GM19452 (cell line): ENCODE results near the gene H1-8.
"Not testable (repeated sequence)": the region's sequence is repeated elsewhere in the genome, so short reads cannot be mapped to it uniquely, and the experiment has no call there.

Experiments used
- ATAC-seq: cut with Tn5 transposase; IDR thresholded peaks from one replicate; pipeline ENCODE4 v1.9.1; 2021; ENCODE audit not compliant: unreplicated experiment

Gene H1-8

DNA sequence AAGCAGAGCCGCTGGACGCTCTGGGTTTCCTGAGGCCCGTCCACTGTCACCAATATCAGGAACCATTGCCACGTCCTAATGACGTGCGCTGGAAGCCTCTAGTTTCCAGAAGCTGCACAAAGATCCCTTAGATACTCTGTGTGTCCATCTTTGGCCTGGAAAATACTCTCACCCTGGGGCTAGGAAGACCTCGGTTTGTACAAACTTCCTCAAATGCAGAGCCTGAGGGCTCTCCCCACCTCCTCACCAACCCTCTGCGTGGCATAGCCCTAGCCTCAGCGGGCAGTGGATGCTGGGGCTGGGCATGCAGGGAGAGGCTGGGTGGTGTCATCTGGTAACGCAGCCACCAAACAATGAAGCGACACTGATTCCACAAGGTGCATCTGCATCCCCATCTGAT, 11.3 kb upstream of the H1-8 start:
- ATAC-seq = no peak

DNA sequence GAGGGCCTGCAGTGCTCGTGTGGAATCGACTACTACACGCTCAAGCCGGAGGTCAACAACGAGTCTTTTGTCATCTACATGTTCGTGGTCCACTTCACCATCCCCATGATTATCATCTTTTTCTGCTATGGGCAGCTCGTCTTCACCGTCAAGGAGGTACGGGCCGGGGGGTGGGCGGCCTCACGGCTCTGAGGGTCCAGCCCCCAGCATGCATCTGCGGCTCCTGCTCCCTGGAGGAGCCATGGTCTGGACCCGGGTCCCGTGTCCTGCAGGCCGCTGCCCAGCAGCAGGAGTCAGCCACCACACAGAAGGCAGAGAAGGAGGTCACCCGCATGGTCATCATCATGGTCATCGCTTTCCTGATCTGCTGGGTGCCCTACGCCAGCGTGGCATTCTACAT, 10.7 kb upstream of the H1-8 start:
- ATAC-seq = no peak

DNA sequence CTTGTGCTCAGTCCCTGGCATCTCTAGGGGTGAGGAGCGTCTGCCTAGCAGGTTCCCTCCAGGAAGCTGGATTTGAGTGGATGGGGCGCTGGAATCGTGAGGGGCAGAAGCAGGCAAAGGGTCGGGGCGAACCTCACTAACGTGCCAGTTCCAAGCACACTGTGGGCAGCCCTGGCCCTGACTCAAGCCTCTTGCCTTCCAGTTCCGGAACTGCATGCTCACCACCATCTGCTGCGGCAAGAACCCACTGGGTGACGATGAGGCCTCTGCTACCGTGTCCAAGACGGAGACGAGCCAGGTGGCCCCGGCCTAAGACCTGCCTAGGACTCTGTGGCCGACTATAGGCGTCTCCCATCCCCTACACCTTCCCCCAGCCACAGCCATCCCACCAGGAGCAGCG, 9.6 kb upstream of the H1-8 start:
- ATAC-seq = no peak

DNA sequence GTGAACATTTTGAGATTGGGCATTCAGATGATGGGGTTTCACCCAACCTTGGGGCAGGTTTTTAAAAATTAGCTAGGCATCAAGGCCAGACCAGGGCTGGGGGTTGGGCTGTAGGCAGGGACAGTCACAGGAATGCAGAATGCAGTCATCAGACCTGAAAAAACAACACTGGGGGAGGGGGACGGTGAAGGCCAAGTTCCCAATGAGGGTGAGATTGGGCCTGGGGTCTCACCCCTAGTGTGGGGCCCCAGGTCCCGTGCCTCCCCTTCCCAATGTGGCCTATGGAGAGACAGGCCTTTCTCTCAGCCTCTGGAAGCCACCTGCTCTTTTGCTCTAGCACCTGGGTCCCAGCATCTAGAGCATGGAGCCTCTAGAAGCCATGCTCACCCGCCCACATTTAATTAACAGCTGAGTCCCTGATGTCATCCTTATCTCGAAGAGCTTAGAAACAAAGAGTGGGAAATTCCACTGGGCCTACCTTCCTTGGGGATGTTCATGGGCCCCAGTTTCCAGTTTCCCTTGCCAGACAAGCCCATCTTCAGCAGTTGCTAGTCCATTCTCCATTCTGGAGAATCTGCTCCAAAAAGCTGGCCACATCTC, 8.4 kb upstream of the H1-8 start:
- no peak for ATAC-seq

DNA sequence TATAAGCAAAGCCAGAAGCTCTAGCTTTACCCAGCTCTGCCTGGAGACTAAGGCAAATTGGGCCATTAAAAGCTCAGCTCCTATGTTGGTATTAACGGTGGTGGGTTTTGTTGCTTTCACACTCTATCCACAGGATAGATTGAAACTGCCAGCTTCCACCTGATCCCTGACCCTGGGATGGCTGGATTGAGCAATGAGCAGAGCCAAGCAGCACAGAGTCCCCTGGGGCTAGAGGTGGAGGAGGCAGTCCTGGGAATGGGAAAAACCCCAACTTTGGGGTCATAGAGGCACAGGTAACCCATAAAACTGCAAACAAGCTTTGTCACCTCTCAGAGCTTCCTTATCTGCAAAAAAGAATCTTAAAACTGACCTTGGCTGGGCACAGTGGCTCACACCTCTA, 7.9 kb upstream of the H1-8 start:
- no peak for ATAC-seq

DNA sequence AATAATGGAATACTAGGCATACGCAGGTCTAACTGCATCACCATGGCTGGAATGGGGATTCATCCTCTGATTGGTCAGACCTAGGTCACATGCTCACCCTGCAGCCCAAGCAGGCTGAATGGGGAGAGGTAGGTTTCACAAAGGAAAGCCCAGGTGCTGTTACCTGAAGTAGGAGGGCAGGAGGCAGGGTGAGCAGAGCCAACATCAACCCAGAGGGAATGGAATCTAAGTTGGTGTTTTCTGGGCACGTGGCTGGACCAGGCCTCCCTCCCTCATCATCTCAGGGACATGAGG, 6.7 kb upstream of the H1-8 start:
- ATAC-seq = no peak

DNA sequence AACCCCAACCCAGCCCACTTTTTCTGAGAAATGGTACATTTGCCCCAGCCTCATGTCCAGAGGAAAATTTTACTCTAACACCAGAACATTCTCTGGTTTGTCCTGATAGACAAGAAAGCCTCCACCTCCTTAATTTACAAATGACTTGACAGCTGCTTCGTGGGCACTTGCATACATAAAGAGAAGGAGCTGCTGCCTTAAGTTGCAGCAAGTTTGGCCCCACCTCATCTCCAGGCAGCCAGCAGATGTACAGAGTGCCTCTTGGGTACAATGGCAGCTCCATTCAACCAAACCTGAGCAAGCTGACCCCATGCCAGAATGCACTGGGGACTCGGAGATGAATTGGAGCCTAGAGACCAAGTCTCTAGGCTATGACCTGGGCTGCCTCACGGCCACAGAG, 6.2 kb upstream of the H1-8 start:
- no peak for ATAC-seq

DNA sequence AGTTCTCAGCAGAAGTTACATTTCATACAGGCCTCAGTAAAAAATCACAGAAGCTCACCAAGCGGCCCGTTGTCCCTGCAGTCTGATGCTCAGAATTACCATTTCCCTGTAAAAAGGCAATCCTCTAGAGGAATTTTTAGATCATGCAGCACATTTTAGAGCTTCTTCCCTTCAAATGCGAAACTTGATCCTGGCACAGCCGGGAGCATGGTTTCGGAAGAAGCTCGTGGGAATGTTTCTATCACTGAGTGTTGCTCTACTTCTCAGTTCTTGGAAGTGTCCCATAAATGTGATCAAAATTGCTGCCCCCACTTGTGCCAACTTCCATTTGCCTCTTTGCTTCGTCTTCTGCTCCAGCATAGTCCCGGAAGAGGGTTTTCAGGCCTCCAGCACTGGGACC, 3.8 kb upstream of the H1-8 start:
- no peak for ATAC-seq

DNA sequence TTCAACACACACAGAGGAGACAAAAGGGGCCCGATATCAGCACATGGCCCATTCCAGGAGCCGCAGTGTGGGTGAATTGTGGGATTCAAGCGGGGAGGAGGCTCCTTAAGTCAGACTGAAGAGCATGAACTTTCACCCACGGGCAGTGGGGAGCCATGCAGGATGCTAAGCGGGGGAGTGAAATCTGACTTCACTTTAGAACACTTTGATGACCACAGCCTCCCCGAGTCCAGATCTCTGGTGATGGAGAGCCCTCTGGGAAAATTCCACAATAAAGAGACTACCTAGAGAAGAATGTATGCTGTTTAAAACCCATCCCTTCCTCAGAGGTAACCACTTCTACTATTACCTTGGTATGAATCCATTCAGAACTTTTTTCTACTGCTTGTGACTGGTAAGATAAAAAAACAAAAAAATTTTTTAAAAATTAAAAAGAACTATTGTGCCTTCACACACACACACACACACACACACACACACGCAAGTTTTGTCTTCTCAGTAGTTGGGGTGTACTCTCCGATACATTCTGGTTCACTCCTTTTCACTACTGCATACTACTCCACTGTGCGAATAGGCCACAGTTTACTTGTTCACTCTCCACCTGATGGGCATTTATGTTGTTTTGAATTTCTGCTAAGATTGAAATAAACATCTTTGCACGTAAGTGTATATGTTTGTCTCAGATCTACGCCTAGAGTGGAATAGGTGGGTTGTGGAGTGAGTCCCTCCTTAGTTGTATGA, 2.0 kb upstream of the H1-8 start:
- no peak for ATAC-seq

DNA sequence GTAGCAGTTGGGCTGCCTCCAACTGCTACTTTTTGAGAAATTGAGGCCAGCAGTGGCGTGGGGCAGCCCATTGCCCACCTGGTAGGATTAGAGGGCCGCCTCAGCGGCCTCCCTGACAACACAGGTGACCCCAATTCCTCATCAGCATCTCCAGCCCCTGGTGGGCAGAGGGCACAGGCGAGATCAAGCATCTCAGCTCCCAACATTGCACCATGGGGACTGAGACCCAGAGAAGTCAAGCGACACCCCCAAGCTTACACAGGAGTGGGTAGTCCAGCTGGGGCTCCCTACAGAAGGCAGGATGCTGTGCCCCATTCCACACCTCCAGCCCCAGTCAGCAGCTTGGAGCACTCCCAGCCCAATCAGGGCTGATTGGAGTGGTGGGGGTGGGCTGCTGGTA, 228 bp upstream of the H1-8 start:
- no peak for ATAC-seq

DNA sequence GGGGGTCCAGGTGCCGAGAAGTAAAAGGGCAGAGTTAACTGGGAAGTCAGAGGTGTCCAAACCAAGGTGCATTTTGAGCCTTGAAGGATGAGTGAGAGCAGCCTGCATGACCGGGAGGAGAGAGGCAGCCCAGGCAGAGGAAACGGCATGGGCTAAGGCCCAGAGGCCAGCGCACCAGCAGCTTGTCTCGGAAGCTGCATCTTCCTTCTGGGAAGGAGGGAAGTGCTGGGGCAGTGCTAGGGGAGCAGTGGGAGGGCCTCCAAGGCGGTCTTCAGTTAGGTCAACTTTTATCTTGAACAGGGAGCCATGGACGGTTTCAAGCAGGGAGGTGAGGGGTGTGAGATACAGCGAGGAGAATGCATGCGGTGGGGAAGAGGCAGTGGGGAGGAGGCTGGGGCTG, 1.0 kb downstream of the H1-8 start:
- ATAC-seq = no peak

DNA sequence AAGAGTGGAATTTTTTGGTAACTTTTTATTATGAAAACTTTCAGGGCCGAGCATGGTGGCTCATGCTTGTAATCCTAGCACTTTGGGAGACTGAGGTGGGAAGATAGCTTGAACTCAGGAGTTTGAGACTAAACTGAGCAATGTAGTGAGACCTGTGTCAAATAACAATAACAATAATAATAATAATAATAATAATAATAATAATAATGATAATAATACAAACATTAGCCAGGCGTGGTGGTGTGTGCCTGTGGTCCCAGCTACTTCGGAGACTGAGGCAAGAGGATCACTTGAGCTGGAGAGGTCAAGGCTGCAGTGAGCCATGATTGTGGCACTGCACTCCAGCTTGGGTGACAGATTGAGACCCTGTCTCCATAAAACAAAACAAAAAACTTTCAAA, 3.0 kb downstream of the H1-8 start:
- ATAC-seq = not testable (repeated sequence)

DNA sequence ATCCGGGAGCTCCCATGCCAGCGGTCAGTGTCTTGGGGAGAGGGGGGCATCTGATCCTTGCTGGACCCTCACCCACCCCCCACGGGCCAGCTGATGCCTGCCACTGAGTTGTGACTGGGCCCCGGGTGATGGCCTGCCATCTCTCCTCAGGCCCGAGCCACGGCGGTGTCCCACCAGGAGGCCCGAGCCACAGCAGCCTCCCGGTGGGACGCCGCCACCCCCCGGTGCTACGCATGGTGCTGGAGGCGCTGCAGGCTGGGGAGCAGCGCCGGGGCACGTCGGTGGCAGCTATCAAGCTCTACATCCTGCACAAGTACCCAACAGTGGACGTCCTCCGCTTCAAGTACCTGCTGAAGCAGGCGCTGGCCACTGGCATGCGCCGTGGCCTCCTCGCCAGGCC, 4.3 kb downstream of the H1-8 start:
- ATAC-seq = no peak

DNA sequence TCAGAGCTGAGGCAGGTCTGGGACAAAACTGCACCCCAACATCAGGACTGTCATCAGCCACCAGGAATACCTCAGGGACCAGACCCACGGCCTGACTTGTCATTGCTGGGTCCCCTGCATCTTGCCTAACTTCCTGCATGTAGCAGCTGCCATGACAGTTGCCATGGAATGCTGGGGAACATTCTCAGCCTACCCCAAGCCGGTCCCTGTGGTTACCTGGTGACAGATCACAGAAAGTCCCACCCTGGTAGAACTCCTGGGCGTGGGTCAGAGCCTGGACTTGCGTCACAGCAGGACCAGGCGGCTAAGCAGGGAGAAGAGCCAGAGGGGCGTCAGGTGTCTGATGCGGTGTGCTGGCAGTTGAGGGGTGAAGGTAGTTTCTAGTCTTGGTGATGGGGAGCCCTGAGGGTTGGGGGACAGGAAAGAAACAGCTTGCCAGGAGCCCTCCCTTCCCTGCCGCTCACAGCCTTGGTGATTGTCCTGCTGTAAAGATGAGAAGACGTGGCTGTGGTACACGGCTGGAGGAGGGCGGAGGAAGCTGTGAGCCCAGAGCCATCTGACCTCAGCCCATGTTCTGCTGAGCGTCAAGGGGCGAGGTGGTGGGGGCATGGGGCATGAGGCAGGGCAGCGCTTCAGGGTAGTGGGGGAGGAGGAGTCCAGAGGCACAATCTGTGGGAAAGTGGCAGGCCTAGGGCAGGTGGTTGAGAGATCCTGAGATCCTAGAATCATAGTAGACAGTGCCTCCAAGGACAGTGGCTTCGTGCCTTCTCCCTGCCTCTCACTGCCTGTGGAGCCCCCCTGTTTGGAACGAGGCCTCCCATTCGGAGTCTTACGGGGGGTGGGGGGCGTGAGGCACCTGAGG, 5.4 kb downstream of the H1-8 start:
- no peak for ATAC-seq

DNA sequence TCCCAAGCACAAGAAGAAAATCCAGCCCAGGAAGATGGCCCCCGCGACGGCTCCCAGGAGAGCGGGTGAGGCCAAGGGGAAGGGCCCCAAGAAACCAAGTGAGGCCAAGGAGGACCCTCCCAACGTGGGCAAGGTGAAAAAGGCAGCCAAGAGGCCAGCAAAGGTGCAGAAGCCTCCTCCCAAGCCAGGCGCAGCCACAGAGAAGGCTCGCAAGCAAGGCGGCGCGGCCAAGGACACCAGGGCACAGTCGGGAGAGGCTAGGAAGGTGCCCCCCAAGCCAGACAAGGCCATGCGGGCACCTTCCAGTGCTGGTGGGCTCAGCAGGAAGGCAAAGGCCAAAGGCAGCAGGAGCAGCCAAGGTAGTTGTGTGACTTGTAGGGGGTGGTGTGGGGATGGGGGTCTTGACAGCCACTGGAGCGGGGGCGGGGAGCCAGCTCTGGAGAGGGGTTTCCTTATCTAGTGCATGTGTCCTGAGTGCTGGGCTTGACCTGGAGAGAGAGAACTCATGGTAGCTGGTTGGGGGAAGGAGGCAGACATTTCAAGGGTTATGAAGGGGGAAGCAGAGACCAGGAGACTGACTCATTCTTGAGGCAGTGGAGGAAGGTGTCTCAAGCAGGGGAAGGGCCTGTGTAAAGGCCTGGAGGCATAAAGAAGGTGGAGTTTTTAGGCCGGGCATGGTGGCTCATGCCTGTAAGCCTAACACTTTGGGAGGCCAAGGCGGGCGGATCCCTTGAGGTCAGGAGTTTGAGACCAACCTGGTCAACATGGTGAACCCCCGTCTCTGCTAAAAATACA, 6.2 kb downstream of the H1-8 start:
- ATAC-seq = no peak

DNA sequence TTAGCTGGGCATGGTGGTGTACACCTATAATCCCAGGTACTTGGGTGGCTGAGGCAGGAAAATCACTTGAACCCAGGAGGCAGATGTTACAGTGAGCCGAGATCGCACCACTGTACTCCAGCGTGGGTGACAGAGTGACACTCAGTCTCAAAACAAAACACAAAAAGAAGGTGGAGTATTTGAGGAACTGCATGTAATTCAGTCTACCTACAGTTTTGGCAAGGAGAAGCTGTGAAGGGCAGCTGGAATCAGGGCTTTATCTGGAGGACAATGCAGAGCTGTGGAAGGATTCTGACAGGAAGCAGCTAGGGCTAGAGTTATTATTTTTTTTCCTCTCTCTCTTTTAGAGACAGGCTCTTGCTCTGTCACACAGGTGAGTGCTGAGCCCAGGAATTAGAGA, 6.8 kb downstream of the H1-8 start:
- no peak for ATAC-seq

DNA sequence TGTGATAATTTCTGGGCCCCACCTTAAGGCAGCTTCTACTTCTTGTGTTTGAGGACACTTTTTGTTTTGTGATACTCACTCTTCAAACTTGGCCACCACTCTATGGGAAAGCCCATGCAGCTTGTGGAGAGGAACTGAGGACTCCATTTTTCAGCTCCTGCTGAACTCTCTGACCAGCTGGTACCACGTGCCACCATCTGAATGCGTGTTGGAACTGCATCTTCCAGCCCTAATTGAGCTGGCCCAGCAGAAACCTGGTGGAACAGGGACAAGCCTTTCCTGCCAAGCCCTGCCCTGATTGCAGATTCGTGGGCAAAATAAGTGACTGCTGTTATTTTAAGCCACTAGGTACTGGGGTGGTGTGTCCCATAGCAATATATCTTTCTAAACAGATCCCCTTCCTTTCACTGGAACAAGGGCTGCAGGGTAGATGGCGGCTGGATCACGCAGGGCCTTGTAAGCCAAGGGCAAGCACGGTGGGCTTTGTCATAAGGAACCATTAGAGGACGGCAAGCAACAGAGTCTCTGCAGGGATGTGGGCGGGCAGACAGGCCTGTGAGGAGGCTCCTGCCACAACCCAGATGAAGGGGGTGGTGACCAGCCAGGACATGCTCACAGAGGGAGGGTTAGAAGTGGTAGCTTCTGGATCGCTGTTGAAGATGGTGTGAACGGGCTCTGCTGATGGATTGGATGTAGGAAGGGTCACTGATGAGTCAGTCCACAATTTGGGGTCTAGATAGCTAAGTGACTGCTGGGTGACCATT, 9.5 kb downstream of the H1-8 start:
- ATAC-seq = no peak

DNA sequence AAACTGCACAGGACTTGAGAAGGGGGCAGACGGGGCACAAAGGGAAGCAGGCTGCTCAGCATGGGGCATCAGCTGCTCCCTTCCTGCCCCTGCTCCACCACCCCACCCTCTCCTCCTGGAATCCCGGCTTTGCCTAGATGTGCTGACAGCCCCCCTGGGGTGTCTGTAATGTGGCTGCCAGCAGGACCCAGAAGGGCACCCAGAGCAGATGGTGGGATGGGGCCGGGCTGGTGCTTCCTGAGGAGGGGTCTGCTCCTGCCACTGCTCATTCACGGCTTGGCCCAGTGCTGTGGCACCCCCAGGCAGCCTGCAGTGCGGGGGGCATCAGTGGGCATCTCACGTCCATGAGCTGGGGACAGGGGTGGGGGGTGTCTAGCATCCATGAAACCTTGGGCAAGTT, 10.2 kb downstream of the H1-8 start:
- ATAC-seq = no peak

DNA sequence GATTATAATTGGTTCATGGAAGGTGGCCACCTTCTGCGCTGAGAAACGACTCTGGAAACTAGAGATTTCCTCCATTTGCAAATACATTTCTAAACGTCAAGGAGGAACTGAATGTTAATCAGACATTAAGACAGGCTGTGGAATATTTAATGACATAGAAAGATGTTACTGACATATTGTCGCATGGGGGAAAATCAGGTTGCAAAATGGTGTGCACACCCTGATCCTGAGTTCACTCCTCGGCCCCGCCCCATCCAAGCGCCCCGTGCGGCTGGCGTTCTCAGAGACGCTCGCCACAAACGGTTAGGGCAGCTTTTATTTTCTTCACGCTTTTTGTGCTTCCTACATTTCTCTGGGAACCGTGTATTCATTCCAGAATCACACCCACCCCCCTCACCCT, 10.7 kb downstream of the H1-8 start:
- ATAC-seq = no peak

DNA sequence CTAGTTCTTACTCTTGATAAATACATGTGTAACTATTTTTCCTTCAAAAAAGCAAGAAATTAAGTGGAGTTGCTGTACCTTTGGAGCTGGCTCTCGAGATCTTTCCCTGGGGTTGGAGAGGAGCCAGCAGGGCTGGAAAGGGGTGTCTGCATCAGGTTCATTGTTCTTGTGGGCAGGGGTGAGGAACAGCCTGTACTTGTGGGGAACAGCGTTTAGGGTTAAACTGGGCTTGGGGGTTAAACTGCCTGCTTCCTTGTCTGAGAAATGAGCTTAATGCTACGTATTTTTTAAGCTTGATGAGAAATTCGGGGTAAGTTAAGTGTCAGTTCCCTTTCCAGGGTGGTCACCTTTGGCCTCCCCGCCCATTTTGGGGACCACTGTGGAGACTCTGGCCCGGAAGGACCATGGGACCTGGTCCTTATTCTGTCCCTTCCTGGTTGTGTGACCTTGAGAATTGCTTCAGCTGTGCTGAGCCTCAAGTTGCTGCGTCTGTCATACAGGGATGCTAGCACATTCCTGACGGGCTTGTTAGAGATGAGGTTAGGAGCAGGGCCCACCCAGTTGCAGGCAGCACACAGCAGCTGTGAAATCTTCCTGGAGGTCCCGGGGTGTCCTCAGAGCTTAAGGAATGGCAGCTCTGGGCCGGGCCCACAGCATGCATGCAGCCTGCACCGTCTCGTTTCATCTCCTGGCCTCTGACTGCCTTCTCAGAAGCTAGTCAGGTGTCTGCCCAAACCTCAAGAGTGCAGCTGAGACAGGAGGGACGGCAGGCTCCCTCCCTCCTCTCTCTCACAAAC, 11.6 kb downstream of the H1-8 start:
- ATAC-seq = no peak
